WI38 (cell line): ENCODE results near the gene CCDC91.

Source experiments
- H3K4me3 ChIP-seq: 2 replicates; pipeline ENCODE4 v1.5.1; 2011; ENCODE audit warnings: low read depth, mild to moderate bottlenecking, control low read depth, low read length
- CTCF ChIP-seq: IDR thresholded peaks from 2 replicates; pipeline ENCODE4 v1.5.1; 2012; ENCODE audit warnings: low read depth, mild to moderate bottlenecking, control low read depth, low read length

Gene CCDC91

DNA sequence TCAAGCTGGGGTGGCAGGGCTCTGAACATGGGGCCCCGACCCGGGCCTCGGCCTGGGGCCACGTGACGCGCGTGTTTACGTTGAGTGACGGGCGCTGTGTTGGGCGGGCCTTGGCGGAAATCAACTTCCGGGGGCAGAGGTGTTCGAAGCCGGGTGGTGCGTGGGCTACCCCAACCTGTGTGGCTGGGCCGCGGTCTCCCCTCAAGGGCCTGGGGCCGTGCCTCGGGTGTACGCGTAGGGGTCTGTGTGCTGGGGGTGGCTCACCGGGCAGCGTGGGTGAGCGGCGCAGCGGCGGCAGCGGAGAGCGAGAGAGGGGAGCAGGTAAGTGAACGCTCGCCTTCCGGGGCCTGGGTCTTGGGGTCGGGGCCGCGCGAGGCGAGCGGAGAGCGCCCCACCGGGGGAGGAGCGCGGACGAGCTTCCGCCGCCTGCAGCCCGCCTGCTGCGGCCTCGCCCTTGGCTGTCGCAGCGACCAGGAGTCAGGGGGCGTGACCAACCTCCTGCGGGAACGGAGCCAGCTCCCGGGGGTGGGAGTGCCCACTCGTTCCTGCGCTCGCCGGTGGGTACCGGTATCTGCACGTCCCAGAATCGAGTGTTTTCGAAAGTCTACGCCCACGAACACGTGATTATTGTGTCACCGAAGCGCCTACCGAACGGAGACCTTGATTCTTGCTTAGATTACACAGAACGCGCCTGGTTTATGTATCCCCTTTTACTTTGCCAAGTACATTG lies at the start of gene CCDC91:
Gene CCDC91, plus strand, starts transcription at position 136 of the 730 bp plus-strand sequence. CDS start 66,760 bp downstream, outside the sequence.
- peak within 1 kb of the TSS; percentile 87 for H3K4me3 ChIP-seq
- TF ChIP-seq CTCF, result no peak

DNA sequence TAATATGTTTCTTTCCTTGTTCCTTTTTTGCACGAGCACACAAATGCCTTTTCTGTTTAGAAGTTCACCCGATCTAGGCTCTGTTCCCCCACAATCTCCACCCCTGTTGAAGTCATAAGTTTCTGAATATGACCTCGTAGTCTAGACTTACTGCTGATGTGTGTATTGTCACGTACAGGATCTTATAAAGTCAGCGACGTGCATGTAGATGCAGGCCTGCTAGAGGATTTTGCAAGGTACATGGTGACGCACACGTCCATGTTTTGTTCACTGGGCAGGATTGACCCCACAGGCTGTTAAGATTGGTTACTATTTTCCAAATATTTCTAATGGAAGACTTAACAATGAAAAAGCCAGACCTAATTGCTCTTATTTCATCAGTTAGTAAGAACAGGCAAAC lies 46.2 kb upstream of the CCDC91 start:
- H3K4me3 ChIP-seq, result no peak overlapping the region
- TF ChIP-seq CTCF, result no peak

- no peak overlapping the region for H3K4me3 ChIP-seq
- TF ChIP-seq CTCF, result no peak
Measured at GRCh38 chr12:28144532-28144931, 45.7 kb upstream of the CCDC91 start.

DNA sequence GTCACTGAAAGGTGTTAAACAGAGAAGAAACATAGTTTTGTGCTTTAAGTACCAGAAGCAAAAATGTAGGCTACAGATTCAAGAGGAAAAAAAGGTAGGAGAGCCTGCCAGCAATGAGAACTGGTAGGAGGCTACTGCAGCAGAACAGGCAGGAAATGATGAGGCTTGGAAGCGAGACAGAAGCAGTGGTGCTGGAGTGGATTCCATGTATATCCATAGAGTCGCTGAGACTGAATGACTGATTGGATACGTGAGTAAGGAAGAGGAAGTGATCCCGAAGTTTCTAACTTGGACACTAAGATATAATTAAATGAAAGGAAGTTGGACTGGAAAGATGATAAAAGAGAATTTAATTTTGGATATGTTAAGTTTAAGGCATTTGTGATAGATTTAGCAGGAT lies 45.0 kb upstream of the CCDC91 start:
- no peak overlapping the region for H3K4me3 ChIP-seq
- TF ChIP-seq CTCF, result no peak

DNA sequence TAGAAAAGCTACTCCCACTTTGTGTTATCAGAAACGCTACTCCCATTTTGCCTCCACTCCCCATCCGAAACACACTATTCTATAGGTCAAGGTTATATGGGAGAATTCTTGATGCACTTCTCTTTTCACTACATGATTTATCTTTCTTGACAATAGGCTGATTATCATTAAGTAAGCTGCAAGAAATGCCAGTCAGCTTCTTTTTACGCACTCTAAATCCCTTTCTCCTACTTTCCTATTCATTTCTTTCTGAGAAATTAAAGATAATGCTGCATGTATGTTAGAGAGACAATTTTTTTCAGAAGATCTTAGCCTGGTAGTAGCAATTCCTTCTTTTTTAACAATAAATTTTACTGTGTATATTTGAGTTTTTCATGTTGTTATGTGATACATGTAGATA lies 41.0 kb upstream of the CCDC91 start:
- no peak for TF ChIP-seq CTCF
- no peak overlapping the region for H3K4me3 ChIP-seq

DNA sequence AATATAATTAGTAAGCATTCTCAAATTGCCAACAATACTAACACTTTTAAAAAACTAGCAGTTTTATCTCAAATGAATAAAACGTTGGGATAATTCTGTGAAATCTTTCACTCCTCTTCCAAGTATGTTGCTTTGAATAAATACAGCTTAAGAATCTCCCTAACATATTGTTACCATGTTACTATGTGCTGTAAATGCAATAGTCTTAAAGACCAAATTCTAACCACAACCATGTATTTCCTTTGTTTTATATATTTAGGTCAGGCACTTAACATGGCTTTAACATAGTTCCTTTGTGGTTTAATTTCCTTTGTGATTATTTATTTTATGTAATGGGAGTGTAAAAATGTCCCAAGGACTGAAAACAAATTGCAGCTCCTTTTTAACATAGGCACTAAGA lies 33.9 kb upstream of the CCDC91 start:
- no peak for TF ChIP-seq CTCF
- no peak overlapping the region for H3K4me3 ChIP-seq

DNA sequence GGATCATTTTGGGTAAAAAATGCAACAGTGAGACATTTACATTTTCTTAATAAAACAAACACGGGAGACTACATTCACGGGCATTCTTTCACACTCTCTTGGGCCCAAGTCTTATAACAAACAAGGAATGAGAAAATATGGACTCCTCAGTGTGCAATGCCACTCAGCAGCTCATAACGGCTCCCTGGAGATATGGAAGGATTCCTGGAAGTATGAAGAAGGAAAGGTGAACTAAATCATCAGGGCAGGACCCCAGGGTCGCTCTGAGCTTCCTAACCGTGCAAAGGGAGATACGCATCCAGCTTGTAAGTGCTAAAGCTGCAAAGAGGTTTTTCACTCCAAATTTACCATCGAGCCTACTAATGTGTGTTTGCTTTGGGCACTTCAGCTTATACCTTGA lies 33.5 kb upstream of the CCDC91 start:
- no peak overlapping the region for H3K4me3 ChIP-seq
- no peak for TF ChIP-seq CTCF
